ENCODE measurements around the gene SYNE1.
A peak's percentile ranks its signal among the peaks of the same experiment; 100 is the strongest.
"Not testable (repeated sequence)": the region's sequence is repeated elsewhere in the genome, so short reads cannot be mapped to it uniquely, and the experiment has no call there.

Gene SYNE1

DNA sequence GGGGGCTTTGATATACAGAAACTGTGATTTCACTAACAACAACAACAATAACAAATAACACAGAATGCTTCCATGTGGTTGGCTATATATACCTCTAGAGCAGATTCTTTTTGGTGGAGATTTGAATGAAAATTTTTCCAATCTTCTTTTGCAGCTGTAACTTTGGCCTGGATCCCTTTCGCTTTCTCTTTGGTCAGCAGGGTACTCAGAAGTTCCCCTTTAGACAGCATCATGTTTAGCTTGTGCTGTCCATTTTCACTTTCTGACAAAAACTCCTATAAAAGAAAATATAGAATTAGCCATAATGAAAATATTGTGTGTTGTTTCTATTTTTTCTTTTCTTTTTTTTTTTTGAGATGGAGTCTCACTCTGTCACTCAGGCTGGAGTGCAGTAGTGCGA, 264.2 kb downstream of the SYNE1 start:
- no peak for DNase-seq (ENCODE audit: low spot score)

- no peak for DNase-seq (ENCODE audit: low spot score)
Observed at GRCh38 chr6:152371775-152372174, 265.4 kb downstream of the SYNE1 start.

DNA sequence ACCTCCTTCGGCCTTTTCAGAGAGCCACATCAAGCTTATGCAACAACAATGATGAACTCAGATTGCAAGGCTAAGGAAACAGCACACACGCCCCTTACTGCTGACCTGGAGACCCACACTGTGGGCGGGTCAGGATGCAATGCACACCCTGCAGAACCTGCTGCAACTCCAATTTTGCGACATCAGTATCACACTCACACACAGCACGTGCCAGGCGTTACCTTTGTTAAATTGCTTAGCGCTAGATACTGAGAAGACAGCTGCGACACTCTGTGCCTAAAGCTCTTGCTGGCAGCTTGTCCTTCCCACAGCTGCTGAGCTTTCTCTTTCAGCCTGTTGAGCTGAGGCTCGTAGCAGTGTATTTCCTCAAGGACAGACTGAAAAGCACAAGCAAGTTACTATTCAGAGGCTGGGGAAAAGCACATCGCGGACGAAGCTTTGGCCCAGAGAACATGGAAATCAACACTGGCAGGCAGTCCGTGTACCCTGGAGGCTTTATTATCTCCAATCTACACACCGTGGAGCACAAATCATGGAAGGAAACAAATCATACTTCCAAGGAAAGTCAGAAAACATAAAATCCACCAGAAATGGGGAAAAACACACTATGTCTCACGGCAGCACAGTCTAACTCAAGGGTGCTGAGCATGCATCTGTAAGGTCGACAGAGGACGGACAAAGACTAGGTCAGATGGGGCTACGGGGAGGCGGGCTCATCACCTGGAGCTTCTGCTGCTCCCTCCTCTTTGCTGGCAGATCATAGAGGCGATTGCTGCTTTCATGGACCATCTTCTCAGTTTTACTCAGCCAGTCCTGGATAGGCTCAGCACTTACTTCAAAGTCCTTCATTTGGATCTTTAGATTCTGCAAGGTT, 268.2 kb downstream of the SYNE1 start:
- DNase-seq (ENCODE audit: low spot score), result no peak

- DNase-seq (ENCODE audit: low spot score), result no peak
Observed at GRCh38 chr6:152364866-152365265, 272.3 kb downstream of the SYNE1 start.

GRCh38 chr6:152360034-152360433, 277.1 kb downstream of the SYNE1 start:
- no peak for DNase-seq (ENCODE audit: low spot score)

GRCh38 chr6:152356662-152357061, 280.5 kb downstream of the SYNE1 start:
- DNase-seq (ENCODE audit: low spot score), result no peak

DNA sequence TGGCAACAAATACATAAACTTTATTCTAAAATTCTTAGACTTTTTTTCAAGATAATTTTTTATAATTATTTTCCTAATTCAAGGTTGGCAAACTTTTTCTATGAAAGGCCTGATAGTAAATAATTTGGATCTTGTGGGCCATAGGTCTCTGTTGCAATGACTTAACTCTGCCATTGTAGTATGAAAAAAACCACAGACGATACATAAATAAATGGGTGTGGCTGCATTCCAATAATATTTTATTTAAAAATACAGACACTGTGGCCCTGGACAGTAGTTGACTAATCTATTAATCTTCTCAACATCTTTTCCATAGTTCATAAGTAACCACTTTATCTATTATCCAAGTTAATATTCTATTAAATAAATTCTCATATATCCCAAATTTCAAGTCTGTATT, 281.1 kb downstream of the SYNE1 start:
- no peak for DNase-seq (ENCODE audit: low spot score)

DNA sequence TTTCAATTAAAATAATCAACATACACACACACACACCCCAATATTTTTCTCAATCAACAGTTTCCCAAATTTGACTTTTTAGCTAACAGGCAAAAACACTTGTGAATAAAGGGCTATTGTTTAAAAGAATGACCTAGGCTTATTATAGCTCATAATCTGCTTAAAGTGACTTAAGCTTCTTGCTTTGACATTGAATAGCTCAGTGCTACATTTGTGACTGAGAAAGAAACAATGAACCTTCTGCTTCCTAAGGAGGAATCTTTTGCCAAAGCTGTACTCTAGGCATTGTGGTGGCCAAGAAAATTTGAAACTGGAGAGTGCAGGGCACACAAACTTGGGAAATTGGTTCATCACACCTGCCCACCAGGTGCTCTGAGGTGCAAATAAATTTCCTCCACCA, 282.0 kb downstream of the SYNE1 start:
- DNase-seq (ENCODE audit: low spot score), result no peak

DNA sequence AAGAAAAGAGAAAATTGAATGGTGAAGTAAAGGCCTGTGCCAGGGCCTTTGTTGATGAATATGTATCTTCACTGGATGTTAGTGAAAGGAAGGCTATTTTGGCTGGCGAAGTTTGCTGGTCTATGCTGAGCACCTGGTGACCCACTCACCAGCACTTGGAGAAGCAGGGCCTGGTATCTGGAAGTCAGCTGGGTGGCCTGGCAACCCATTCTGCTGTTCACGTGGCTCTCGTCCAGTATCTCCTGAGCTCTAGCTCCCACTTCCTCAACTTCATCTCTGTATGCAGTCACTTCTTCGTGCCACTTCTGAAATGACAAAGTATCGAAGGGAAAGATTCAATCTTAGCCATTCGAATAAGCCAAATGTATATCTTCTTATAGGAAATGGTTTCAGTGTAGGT, 283.7 kb downstream of the SYNE1 start:
- DNase-seq (ENCODE audit: low spot score), result no peak

DNA sequence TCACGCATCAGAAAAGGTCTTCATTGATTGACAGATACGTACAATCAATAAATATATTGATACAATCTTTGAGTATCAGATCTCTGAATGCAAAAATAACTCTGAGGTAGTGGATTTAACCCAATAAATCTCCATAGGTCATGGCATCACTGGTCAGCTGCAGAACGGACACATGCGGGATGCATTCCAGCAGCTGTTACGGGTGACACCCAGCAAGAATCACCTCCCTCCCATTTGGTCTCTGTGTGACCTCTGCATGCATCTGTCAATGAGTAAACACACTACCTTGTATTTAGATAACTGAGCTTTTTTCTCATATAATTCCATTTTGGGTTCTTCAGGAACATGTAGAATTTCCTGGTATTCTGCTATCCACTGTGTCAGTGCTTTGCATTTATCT, 285.4 kb downstream of the SYNE1 start:
- no peak for DNase-seq (ENCODE audit: low spot score)

DNA sequence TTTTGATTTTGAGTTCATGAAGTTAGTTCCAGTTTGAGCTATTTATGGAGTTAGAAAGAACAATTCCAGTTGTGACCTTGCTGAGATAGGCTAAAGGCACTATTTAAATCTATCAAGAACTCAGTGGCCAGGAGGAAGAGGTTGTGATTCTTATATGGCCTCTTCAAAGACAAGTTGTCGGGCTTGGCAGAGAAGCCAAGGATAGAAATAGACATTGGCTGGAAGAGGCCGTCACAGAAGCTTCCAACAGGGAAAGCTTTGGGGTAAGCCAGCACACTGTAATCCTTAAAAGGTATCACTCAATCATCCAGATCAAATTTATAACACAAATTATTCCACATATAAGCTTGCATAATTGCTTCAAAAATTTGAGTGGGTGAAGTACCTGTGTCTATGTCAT, 286.1 kb downstream of the SYNE1 start:
- no peak for DNase-seq (ENCODE audit: low spot score)

GRCh38 chr6:152348116-152348515, 289.0 kb downstream of the SYNE1 start:
- DNase-seq (ENCODE audit: low spot score), result no peak

GRCh38 chr6:152343735-152344360, 293.3 kb downstream of the SYNE1 start:
- no peak for DNase-seq (ENCODE audit: low spot score)

DNA sequence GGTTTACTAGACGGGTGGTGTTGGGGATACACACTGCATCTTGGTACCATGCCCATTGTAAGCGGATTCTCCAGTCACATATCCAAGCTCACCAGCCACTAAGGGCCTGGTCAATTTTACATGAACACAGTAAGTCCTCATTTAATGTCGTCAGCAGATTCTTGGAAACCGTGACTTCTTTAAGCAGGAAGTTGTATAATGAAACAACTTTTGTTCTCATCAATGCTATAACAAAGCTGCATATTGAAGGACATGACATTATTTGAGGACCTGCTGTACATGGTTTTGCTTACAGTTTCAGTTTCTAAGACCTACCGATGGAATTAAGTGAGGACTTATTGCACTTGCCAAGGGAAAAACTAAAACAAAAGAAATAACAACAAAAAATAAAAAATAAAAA, 295.6 kb downstream of the SYNE1 start:
- DNase-seq (ENCODE audit: low spot score), result no peak

- DNase-seq (ENCODE audit: low spot score), result peak; percentile 34
Observed at GRCh38 chr6:152338335-152339125, 298.6 kb downstream of the SYNE1 start.

GRCh38 chr6:152334555-152334954, 302.6 kb downstream of the SYNE1 start:
- DNase-seq (ENCODE audit: low spot score), result no peak

- DNase-seq (ENCODE audit: low spot score), result no peak
Observed at GRCh38 chr6:152330961-152331360, 306.2 kb downstream of the SYNE1 start.

- DNase-seq (ENCODE audit: low spot score), result no peak
Observed at GRCh38 chr6:152329638-152330448, 307.3 kb downstream of the SYNE1 start.

DNA sequence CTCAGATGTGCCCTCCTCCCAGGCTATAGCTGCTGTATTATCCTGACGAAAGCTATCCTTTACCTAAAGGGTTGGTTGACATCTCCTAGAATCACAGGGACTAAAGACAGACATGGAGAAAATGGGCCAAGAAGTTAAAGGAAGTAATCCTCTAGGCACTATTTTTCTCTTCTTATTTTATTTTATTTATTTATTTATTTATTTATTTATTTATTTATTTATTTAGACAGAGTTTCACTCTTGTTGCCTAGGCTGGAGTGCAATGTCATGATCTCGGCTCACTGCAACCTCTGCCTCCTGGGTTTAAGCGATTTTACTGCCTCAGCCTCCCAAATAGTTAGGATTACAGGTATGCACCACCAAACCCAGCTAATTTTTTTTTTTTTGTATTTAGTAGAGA, 309.0 kb downstream of the SYNE1 start:
- not testable (repeated sequence) for DNase-seq (ENCODE audit: low spot score)

DNA sequence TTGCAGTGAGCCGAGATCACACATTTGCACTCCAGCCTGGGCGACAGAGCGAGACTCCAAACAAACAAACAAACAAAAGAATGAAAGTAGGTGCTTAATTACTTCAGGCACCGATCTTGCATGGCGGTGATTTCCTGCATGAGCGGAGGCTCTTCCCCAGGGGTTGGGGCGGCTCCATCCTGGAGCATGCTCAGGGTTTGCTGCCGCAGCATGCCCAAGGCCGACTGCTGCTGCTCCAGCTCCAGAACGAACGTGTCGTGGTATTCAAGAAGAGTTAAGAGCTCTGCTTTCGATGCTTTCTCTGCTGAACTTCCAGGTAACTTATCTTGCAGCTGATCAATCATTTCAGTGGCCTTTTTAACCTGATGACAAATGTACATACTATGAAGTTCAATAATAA, 313.8 kb downstream of the SYNE1 start:
- no peak for DNase-seq (ENCODE audit: low spot score)

DNA sequence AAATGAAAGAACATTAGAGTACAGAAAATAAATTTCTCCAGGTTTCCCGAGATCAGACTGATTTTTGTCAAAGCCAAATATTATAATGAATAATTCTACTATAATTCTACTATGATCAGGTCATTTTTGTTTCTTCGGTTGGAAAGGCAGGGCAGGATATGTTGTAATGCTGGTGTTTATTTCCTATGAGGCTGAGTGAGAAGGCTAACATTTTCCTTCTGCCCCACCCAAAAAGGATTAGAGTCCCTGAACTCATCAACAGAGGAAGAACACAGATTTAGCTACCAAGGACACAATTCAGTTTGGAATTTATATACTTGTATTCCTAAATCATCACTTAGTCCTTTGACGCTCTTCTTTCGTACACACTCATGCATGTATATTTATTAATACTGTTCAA, 318.9 kb downstream of the SYNE1 start:
- no peak for DNase-seq (ENCODE audit: low spot score)

GRCh38 chr6:152316024-152316423, 321.1 kb downstream of the SYNE1 start:
- no peak for DNase-seq (ENCODE audit: low spot score)
